Pancreas (tissue), 10 donors: ENCODE results near the gene IL21R. TPM values are rescaled to one million over a fixed set of nuclear protein-coding genes. Genes with fewer than 3 reads are reported as not detected.
A peak's percentile ranks its signal among the peaks of the same experiment; 100 is the strongest.

Source experiments
- ATAC-seq, 4 donors: fragments of 200-7000 bp; cut with Tn5 transposase; one replicate each; pipeline versions ENCODE4 v1.8.0 to v1.9.1; 2020; ENCODE audit warnings: mild to moderate bottlenecking in 4 of 4, moderate library complexity in 4 of 4
- DNase-seq, 6 donors: peaks; one replicate each; pipeline ENCODE4 v3.0.0-alpha.2; 2020
- FAIRE-seq: peaks from 2 replicates; lab custom pipeline; 2012; peaks lifted over from hg19 to GRCh38; lab: Jason Lieb, UNC
- H3K27ac ChIP-seq, 4 donors: fragments of 200-600 bp; sonication (generic); 1 replicate in 3 of 4; 2 replicates in 1 of 4; pipeline versions ENCODE4 v1.5.0 to v1.8.0; 2020
- H3K27me3 ChIP-seq, 4 donors: fragments of 200-600 bp; one replicate each; pipeline ENCODE4 v1.8.0; 2021
- H3K36me3 ChIP-seq, 3 donors: fragments of 200-600 bp; sonication (generic) in 1 of 3; one replicate each; pipeline versions ENCODE4 v1.5.0 to v1.8.0; 2020 to 2021
- H3K4me1 ChIP-seq, 3 donors: fragments of 200-600 bp; one replicate each; pipeline ENCODE4 v1.8.0; 2021
- H3K4me3 ChIP-seq, 4 donors: fragments of 200-600 bp; sonication (generic) in 2 of 4; one replicate each; pipeline versions ENCODE4 v1.5.0 to v1.8.0; 2020 to 2021
- H3K9me3 ChIP-seq, 4 donors: fragments of 200-600 bp; one replicate each; pipeline ENCODE4 v1.8.0; 2021
- CTCF ChIP-seq, 4 donors: fragments of 200-600 bp; sonication (generic) in 3 of 4; IDR thresholded peaks; one replicate each; pipeline versions ENCODE4 v1.5.0 to v1.8.0; 2021; ENCODE audit warnings: antibody characterized with exemption in 4 of 4
- WGBS, 2 donors: extraction: QIAGEN DNeasy Blood & Tissue Kit; methylation state at CpG; one replicate each; pipeline ENCODE4 v1.1.7; 2013; 5-methylcytosine and 5-hydroxymethylcytosine counted together
- intact Hi-C, 3 donors: fragments of 100-400 bp; cut with DNase I; formaldehyde crosslinking; loops; one replicate each; pipeline versions ENCODE4 v1.11.1 to v1.14.2; 2022
- polyA plus RNA-seq, 2 donors: library from polyadenylated mRNA; stranded (reverse); fragments of 200-250 nt; gene quantifications; one replicate each; pipeline ENCODE4 v1.2.3, GENCODE V29; 2013
- total RNA-seq, 6 donors: library from RNA; stranded (reverse); fragmentation: NEBNext Ultra II Directional in 4 of 6; extraction: Animal tissue kit (Norgen Biotek cat#: 25700) in 4 of 6; gene quantifications; one replicate each; pipeline versions ENCODE4 v1.2.1 to v1.2.4, GENCODE V29; 2021 to 2023
- donor health status: healthy with polysubstance abuse.
- donor health status: DM: no; HTN: no; CAD: no; lungs with moderate emphysema.
- donor health status: DM: no; HTN: no; CAD: no.
- donor health status: control.
- donor health status: control.
- donor health status: Bipolar disorder and iron deficiency.
- donor health status: DM: yes; HTN: yes; CAD: no.
- donor health status: DM: no; HTN: no; CAD: no.
- donor health status: DM: no; HTN: no; CAD: no.
- donor health status: DM: yes; HTN: yes; CAD: no.

IL21R gene
- total and polyA plus RNA-seq, 8 donors = 0.08 to 0.79 (median 0.31) TPM; not detected in 2

- H3K4me1 ChIP-seq = peaks cover 0 to 9% (median 9%) of the 10 kb centered on the region in 3 donors
- intact Hi-C loops = loop anchor here in 1 of 3 donors (5.0 kb wide), 2 partner anchors 138 to 193 kb away; no protein-coding TSS in a partner anchor
- DNase-seq (no peak), ATAC-seq (no peak), FAIRE-seq (no peak)
- no peaks in the 10 kb centered on the region for H3K9me3 ChIP-seq
- H3K27me3 ChIP-seq = no peaks in the 10 kb centered on the region
- H3K4me3 ChIP-seq = no peak overlapping the region
- TF ChIP-seq CTCF (IDR thresholded peaks at IDR 0.05) = no peak
- no peak overlapping the region for H3K27ac ChIP-seq
- no peaks in the 10 kb centered on the region for H3K36me3 ChIP-seq
These were observed 31.7 kb upstream of the IL21R start for GRCh38 chr16:27370318-27370717.

- ATAC-seq (no peak), FAIRE-seq (no peak), DNase-seq (no peak)
- WGBS, 2 donors = 73 to 90% methylated on average over 3 of the region's 3 CpGs
- no peak overlapping the region for H3K27ac ChIP-seq
- H3K4me3 ChIP-seq = no peak overlapping the region
- H3K9me3 ChIP-seq = no peaks in the 10 kb centered on the region
- H3K4me1 ChIP-seq = no peaks in the 10 kb centered on the region
- no peak for TF ChIP-seq CTCF (IDR thresholded peaks at IDR 0.05)
- intact Hi-C loops = loop anchor here in 1 of 3 donors (5.0 kb wide), 2 partner anchors 141 to 196 kb away; no protein-coding TSS in a partner anchor
- H3K36me3 ChIP-seq = no peaks in the 10 kb centered on the region
- H3K27me3 ChIP-seq = no peaks in the 10 kb centered on the region
These were observed 28.7 kb upstream of the IL21R start for GRCh38 chr16:27373312-27373711.

DNA sequence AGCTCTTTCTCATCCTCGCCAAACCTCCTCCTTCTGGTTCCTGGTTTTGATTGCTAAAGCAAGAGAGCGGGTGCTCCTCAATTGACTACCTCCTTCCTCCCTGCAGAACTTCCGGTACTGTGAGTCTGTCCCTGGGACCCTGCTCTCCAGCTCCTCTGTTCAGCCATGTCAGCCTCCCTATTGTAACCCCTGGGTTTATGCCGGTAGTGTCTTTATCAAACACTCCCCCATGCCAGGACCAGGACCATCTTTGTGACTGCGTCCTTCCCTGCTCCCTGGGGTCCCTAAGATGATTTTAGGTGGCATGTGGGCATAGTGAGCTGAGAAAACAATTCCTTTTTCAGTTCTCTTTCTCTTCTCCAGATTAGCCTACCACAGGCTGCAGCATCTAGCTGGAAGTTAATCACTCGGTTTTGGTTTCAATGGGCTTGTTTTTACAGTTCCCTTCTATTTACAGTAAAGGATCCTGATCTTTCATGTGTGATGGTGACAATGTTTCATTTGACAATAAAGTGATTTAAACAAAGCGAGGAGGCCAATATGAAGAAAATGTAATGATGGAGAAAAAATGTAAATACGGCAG, 27.7 kb upstream of the IL21R start:
- DNase-seq (no peak), FAIRE-seq (no peak), ATAC-seq (peak in 2 of 4 donors; percentile 38 to 59)
- Histone ChIP-seq H3K4me1 (no peaks in the 10 kb centered on the region), H3K9me3 (no peaks in the 10 kb centered on the region), H3K36me3 (no peaks in the 10 kb centered on the region), H3K27ac (no peak overlapping the region), H3K4me3 (no peak overlapping the region), H3K27me3 (no peaks in the 10 kb centered on the region)
- TF ChIP-seq CTCF (IDR thresholded peaks at IDR 0.05) = no peak
- WGBS, 2 donors = 79 to 82% methylated on average over 8 of the region's 8 CpGs
- intact Hi-C loops = loop anchor here in 1 of 3 donors (5.0 kb wide), 2 partner anchors 142 to 197 kb away; no protein-coding TSS in a partner anchor

- WGBS, 2 donors = 25% methylated on average over 9 of the region's 9 CpGs
- ATAC-seq (peak; percentile 50 to 82 (median 74)), FAIRE-seq (no peak), DNase-seq (peak in 1 of 6 donors; percentile 50)
- H3K4me1 ChIP-seq = no peaks in the 10 kb centered on the region
- H3K4me3 ChIP-seq = no peak overlapping the region
- no peaks in the 10 kb centered on the region for H3K36me3 ChIP-seq
- H3K27me3 ChIP-seq = no peaks in the 10 kb centered on the region
- intact Hi-C loops = loop anchor here in 1 of 3 donors (5.0 kb wide), 2 partner anchors 143 to 198 kb away; no protein-coding TSS in a partner anchor
- H3K9me3 ChIP-seq = no peaks in the 10 kb centered on the region
- H3K27ac ChIP-seq = no peak overlapping the region
- TF ChIP-seq CTCF (IDR thresholded peaks at IDR 0.05) = peak in 1 of 4 donors; percentile 23
These were observed 27.1 kb upstream of the IL21R start for GRCh38 chr16:27374804-27375425.
